DOHH2 (cell line): ENCODE data around the gene IL22RA1.

Experiments used
- H3F3A ChIP-seq: fragments of 200-600 bp; sonication (generic), shearing (Covaris generic); 2 replicates; pipeline ENCODE4 v1.6.0; 2016; ENCODE audit warnings: antibody characterized with exemption, mild to moderate bottlenecking; ENCODE audit not compliant: control insufficient read depth, insufficient read depth
- H3K27ac ChIP-seq: fragments of 200-600 bp; sonication (generic); 2 replicates; pipeline ENCODE4 v1.5.1; 2014; ENCODE audit warnings: low read depth, mild to moderate bottlenecking, low read length, moderate library complexity
- H3K27me3 ChIP-seq: fragments of 200-600 bp; sonication (generic); 2 replicates; pipeline ENCODE4 v1.6.1; 2014; ENCODE audit warnings: mild to moderate bottlenecking, low read length, mixed read lengths; ENCODE audit not compliant: control insufficient read depth
- H3K36me3 ChIP-seq: fragments of 200-600 bp; sonication (generic); 2 replicates; pipeline ENCODE4 v1.6.1; 2014; ENCODE audit warnings: mild to moderate bottlenecking, low read length, moderate library complexity, mixed read lengths; ENCODE audit not compliant: control insufficient read depth
- H3K4me1 ChIP-seq: fragments of 200-600 bp; sonication (generic); 2 replicates; pipeline ENCODE4 v1.6.1; 2014; ENCODE audit warnings: mild to moderate bottlenecking, low read length, mixed read lengths; ENCODE audit not compliant: control insufficient read depth
- H3K4me2 ChIP-seq: fragments of 200-600 bp; sonication (generic); 2 replicates; pipeline ENCODE4 v1.6.0; 2014; ENCODE audit warnings: mild to moderate bottlenecking, low read length, moderate library complexity
- H3K4me3 ChIP-seq: fragments of 200-600 bp; sonication (generic); 2 replicates; pipeline ENCODE4 v1.5.1; 2014; ENCODE audit warnings: mild to moderate bottlenecking, low read length, mixed read lengths
- H3K79me2 ChIP-seq: fragments of 200-600 bp; sonication (generic); 2 replicates; pipeline ENCODE4 v1.6.1; 2014; ENCODE audit warnings: mild to moderate bottlenecking, low read length, mixed read lengths; ENCODE audit not compliant: control insufficient read depth
- H3K9me2 ChIP-seq: fragments of 200-600 bp; sonication (generic); replicated peaks from 2 replicates; pipeline ENCODE4 v1.6.1; 2014; ENCODE audit warnings: mild to moderate bottlenecking, low read length, mixed read lengths; ENCODE audit not compliant: control insufficient read depth
- H3K9me3 ChIP-seq: fragments of 200-600 bp; sonication (generic); 2 replicates; pipeline ENCODE4 v1.6.1; 2014; ENCODE audit warnings: antibody characterized with exemption, low read length, mixed read lengths; ENCODE audit not compliant: control insufficient read depth, insufficient read depth
- H4K20me1 ChIP-seq: fragments of 200-600 bp; sonication (generic); 2 replicates; pipeline ENCODE4 v1.6.0; 2014; ENCODE audit warnings: low read depth, mild to moderate bottlenecking, antibody characterized with exemption, low read length, moderate library complexity; ENCODE audit not compliant: control insufficient read depth, insufficient read depth
- CTCF ChIP-seq: fragments of 200-600 bp; sonication (generic); IDR thresholded peaks from one replicate; pipeline ENCODE4 v1.5.1; 2014; ENCODE audit warnings: antibody characterized with exemption, mild to moderate bottlenecking, low read depth, low read length; ENCODE audit not compliant: poor library complexity, severe bottlenecking
- EZH2phosphoT487 ChIP-seq: fragments of 200-600 bp; sonication (generic); IDR thresholded peaks from 2 replicates; pipeline ENCODE4 v1.6.1; 2017; ENCODE audit warnings: borderline replicate concordance, mild to moderate bottlenecking, antibody characterized with exemption, low read length, moderate library complexity, mixed read lengths

IL22RA1 gene

GRCh38 chr1:24080131-24080530 is 62.8 kb downstream of the IL22RA1 start:
- H3K4me2 ChIP-seq = no peak overlapping the region
- no peak overlapping the region for H3K27ac ChIP-seq
- no peaks in the 10 kb centered on the region for H3K9me3 ChIP-seq
- TF ChIP-seq CTCF (no peak), EZH2phosphoT487 (no peak)
- no peaks in the 10 kb centered on the region for H4K20me1 ChIP-seq
- no peaks in the 10 kb centered on the region for H3F3A ChIP-seq
- no peaks in the 10 kb centered on the region for H3K79me2 ChIP-seq
- H3K27me3 ChIP-seq = no peaks in the 10 kb centered on the region
- H3K36me3 ChIP-seq = no peaks in the 10 kb centered on the region
- no peaks in the 10 kb centered on the region for H3K4me1 ChIP-seq
- H3K4me3 ChIP-seq = no peak overlapping the region
- no peaks in the 10 kb centered on the region for H3K9me2 ChIP-seq

- TF ChIP-seq EZH2phosphoT487 (no peak), CTCF (no peak)
- no peaks in the 10 kb centered on the region for H3K27me3 ChIP-seq
- H3K79me2 ChIP-seq = no peaks in the 10 kb centered on the region
- H3K4me1 ChIP-seq = no peaks in the 10 kb centered on the region
- H3K4me2 ChIP-seq = no peak overlapping the region
- H3K36me3 ChIP-seq = no peaks in the 10 kb centered on the region
- H3K9me2 ChIP-seq = no peaks in the 10 kb centered on the region
- no peaks in the 10 kb centered on the region for H3F3A ChIP-seq
- no peak overlapping the region for H3K4me3 ChIP-seq
- H3K27ac ChIP-seq = no peak overlapping the region
- no peaks in the 10 kb centered on the region for H4K20me1 ChIP-seq
- H3K9me3 ChIP-seq = no peaks in the 10 kb centered on the region
These were observed 65.5 kb downstream of the IL22RA1 start for GRCh38 chr1:24077278-24077978.

- no peak for TF ChIP-seq EZH2phosphoT487
- no peak for TF ChIP-seq CTCF
- Histone ChIP-seq H3K9me3 (no peaks in the 10 kb centered on the region), H3K27me3 (peaks cover 8% of the 10 kb centered on the region), H3F3A (no peaks in the 10 kb centered on the region), H3K4me1 (peaks cover 4% of the 10 kb centered on the region), H3K4me3 (no peak overlapping the region), H4K20me1 (no peaks in the 10 kb centered on the region), H3K36me3 (no peaks in the 10 kb centered on the region), H3K27ac (no peak overlapping the region), H3K9me2 (no peaks in the 10 kb centered on the region), H3K79me2 (no peaks in the 10 kb centered on the region), H3K4me2 (no peak overlapping the region)
These were observed 67.0 kb downstream of the IL22RA1 start for GRCh38 chr1:24075946-24076345.
